HepG2 (cell line): Measurements from ENCODE around the gene ASAP2.

Experiments
- MZF1 ChIP-seq: sonication (generic); formaldehyde crosslinking; IDR thresholded peaks from 2 replicates; pipeline ENCODE4 v1.8.1; 2023; ENCODE audit warnings: mild to moderate bottlenecking, missing genetic modification reagents, borderline replicate concordance
- POLR2A ChIP-seq, 2 experiments: IDR thresholded peaks; 2 replicates each; pipeline ENCODE4 v1.6.1; 2011; ENCODE audit warnings: low read depth in 2 of 2, low read length in 2 of 2, mild to moderate bottlenecking in 1 of 2, moderate library complexity in 1 of 2; ENCODE audit not compliant: insufficient read depth in 1 of 2
- POLR2AphosphoS5 ChIP-seq: IDR thresholded peaks from 2 replicates; pipeline ENCODE4 v1.6.1; 2012; ENCODE audit warnings: low read depth, low read length
- SETDB1 ChIP-seq: sonication (generic); formaldehyde crosslinking; IDR thresholded peaks from 2 replicates; pipeline ENCODE4 v1.5.1; 2020; ENCODE audit warnings: missing genetic modification reagents, mild to moderate bottlenecking, borderline replicate concordance
- TF ChIP-seq, protein P1 (sequence below): sonication (generic); formaldehyde crosslinking; IDR thresholded peaks from 2 replicates; pipeline ENCODE4 v1.5.0; 2020; ENCODE audit warnings: mild to moderate bottlenecking, missing genetic modification reagents, moderate library complexity

DNA sequence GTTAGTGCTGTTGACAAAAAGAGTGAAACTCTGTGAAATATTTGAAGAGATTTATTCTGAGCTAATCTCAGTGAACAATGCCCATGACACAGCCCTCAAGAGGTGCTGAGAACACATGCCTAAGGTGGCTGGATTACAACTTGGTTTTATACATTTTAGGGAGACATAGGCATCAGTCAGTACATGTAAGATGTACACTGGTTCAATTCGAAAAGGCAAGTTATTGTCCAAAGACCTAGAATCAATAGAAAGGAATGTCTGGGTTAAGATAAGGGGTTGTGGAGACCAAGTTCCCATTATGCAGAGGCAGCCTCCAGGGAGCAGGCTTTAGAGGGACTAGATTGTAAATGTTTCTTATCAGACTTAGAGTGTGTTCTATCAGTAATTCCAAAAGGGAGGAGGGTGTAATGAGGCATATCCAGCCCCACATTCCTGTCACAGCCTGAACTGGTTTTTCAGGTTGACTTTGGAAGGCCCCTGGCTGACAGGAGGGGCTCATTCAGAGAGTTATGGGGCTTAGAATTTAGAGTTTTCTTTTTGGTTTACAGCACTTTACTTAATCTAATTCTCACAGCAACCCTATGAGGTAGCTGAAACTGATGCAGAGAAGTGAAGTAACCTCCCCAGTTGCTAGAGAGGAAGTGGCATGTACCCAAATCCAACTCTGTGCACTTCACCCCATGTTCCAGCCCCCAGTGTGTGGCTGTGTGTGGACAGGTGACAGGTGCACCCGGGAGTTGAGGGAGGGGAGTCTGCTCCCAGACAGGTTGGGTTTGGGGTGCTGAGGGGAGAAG lies 28.3 kb upstream of the ASAP2 start:
- TF ChIP-seq POLR2A (IDR thresholded peaks at IDR 0.05; ENCODE audit: insufficient read depth in 1 of 2, low read depth in 2 of 2, low read length in 2 of 2), result no peak
- TF ChIP-seq, protein P1, sequence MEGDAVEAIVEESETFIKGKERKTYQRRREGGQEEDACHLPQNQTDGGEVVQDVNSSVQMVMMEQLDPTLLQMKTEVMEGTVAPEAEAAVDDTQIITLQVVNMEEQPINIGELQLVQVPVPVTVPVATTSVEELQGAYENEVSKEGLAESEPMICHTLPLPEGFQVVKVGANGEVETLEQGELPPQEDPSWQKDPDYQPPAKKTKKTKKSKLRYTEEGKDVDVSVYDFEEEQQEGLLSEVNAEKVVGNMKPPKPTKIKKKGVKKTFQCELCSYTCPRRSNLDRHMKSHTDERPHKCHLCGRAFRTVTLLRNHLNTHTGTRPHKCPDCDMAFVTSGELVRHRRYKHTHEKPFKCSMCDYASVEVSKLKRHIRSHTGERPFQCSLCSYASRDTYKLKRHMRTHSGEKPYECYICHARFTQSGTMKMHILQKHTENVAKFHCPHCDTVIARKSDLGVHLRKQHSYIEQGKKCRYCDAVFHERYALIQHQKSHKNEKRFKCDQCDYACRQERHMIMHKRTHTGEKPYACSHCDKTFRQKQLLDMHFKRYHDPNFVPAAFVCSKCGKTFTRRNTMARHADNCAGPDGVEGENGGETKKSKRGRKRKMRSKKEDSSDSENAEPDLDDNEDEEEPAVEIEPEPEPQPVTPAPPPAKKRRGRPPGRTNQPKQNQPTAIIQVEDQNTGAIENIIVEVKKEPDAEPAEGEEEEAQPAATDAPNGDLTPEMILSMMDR (CRISPR knock-in tag), result no peak
- no peak for TF ChIP-seq MZF1 (CRISPR knock-in tag)
- no peak for TF ChIP-seq SETDB1 (CRISPR knock-in tag)
- TF ChIP-seq POLR2AphosphoS5, result no peak
